DOHH2 (cell line): ENCODE measurements around the gene ESYT1.
A peak's percentile ranks its signal among the peaks of the same experiment; 100 is the strongest.

ENCODE experiments used
- H3F3A ChIP-seq: fragments of 200-600 bp; sonication (generic), shearing (Covaris generic); 2 replicates; pipeline ENCODE4 v1.6.0; 2016; ENCODE audit warnings: antibody characterized with exemption, mild to moderate bottlenecking; ENCODE audit not compliant: control insufficient read depth, insufficient read depth
- H3K27ac ChIP-seq: fragments of 200-600 bp; sonication (generic); 2 replicates; pipeline ENCODE4 v1.5.1; 2014; ENCODE audit warnings: low read depth, mild to moderate bottlenecking, low read length, moderate library complexity
- H3K27me3 ChIP-seq: fragments of 200-600 bp; sonication (generic); 2 replicates; pipeline ENCODE4 v1.6.1; 2014; ENCODE audit warnings: mild to moderate bottlenecking, low read length, mixed read lengths; ENCODE audit not compliant: control insufficient read depth
- H3K36me3 ChIP-seq: fragments of 200-600 bp; sonication (generic); 2 replicates; pipeline ENCODE4 v1.6.1; 2014; ENCODE audit warnings: mild to moderate bottlenecking, low read length, moderate library complexity, mixed read lengths; ENCODE audit not compliant: control insufficient read depth
- H3K4me1 ChIP-seq: fragments of 200-600 bp; sonication (generic); 2 replicates; pipeline ENCODE4 v1.6.1; 2014; ENCODE audit warnings: mild to moderate bottlenecking, low read length, mixed read lengths; ENCODE audit not compliant: control insufficient read depth
- H3K4me2 ChIP-seq: fragments of 200-600 bp; sonication (generic); 2 replicates; pipeline ENCODE4 v1.6.0; 2014; ENCODE audit warnings: mild to moderate bottlenecking, low read length, moderate library complexity
- H3K4me3 ChIP-seq: fragments of 200-600 bp; sonication (generic); 2 replicates; pipeline ENCODE4 v1.5.1; 2014; ENCODE audit warnings: mild to moderate bottlenecking, low read length, mixed read lengths
- H3K79me2 ChIP-seq: fragments of 200-600 bp; sonication (generic); 2 replicates; pipeline ENCODE4 v1.6.1; 2014; ENCODE audit warnings: mild to moderate bottlenecking, low read length, mixed read lengths; ENCODE audit not compliant: control insufficient read depth
- H3K9me2 ChIP-seq: fragments of 200-600 bp; sonication (generic); replicated peaks from 2 replicates; pipeline ENCODE4 v1.6.1; 2014; ENCODE audit warnings: mild to moderate bottlenecking, low read length, mixed read lengths; ENCODE audit not compliant: control insufficient read depth
- H3K9me3 ChIP-seq: fragments of 200-600 bp; sonication (generic); 2 replicates; pipeline ENCODE4 v1.6.1; 2014; ENCODE audit warnings: antibody characterized with exemption, low read length, mixed read lengths; ENCODE audit not compliant: control insufficient read depth, insufficient read depth
- H4K20me1 ChIP-seq: fragments of 200-600 bp; sonication (generic); 2 replicates; pipeline ENCODE4 v1.6.0; 2014; ENCODE audit warnings: low read depth, mild to moderate bottlenecking, antibody characterized with exemption, low read length, moderate library complexity; ENCODE audit not compliant: control insufficient read depth, insufficient read depth
- EZH2phosphoT487 ChIP-seq: fragments of 200-600 bp; sonication (generic); IDR thresholded peaks from 2 replicates; pipeline ENCODE4 v1.6.1; 2017; ENCODE audit warnings: borderline replicate concordance, mild to moderate bottlenecking, antibody characterized with exemption, low read length, moderate library complexity, mixed read lengths
- TF ChIP-seq, protein P1 (sequence below): fragments of 200-600 bp; sonication (generic); IDR thresholded peaks from one replicate; pipeline ENCODE4 v1.5.1; 2014; ENCODE audit warnings: antibody characterized with exemption, mild to moderate bottlenecking, low read depth, low read length; ENCODE audit not compliant: poor library complexity, severe bottlenecking

The ESYT1 gene

DNA sequence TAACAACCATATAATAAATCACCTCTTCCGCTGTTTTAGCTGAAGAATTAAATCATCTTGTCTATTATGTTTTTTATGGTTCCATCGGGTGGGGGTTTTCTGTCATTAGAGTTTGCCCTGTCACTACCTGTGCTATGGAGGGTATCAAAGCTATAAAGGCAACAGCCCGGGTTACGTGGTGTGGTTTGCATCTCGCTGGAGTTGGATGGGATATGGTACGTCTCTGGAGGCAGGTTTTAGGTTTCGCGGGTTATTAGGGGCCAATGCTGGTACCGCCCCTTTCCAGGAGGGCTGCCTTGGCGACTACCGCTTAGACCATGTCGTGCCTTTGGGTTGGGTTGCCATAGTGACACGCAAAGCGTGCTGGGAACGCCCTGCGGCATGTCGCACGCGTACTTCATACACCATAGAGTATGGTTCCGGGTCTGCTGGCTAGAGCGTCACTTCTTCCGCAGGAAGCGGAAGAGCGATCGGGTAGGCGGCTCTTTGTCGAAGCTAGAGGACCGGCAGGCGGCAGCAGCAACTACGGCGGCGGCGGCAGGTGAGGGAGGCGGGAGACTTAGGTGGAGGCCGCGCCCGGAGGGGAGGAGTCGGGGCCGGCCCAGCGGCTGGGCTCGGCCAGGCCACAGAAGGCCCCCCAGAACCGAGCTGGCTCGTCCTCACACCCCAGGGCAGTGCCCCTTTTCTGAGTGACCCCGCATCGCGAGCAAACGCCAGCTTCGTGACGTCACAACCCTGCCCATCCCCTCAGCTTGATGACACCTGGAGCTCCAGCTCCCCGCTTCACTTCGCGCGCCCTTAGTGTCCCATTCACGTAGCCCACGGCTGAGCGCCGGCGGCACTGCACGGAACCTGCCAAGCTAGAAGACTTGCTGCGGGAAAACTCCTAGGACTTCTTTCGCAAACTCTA lies 10.0 kb upstream of the ESYT1 start, which contains the start of gene ZC3H10:
Gene ZC3H10 (plus strand): TSS at position 489 of the 910 bp plus-strand sequence. CDS start 2,297 bp downstream, outside the sequence.
- H3K27ac ChIP-seq, result peak within 1 kb of the TSS; percentile 91
- no peaks in the 10 kb centered on the region for H3K27me3 ChIP-seq
- no peaks in the 10 kb centered on the region for H4K20me1 ChIP-seq
- peaks cover 25% of the 10 kb centered on the region for H3K4me1 ChIP-seq
- H3K4me2 ChIP-seq, result peak within 1 kb of the TSS; percentile 99
- no peaks in the 10 kb centered on the region for H3K9me3 ChIP-seq
- TF ChIP-seq, protein P1, sequence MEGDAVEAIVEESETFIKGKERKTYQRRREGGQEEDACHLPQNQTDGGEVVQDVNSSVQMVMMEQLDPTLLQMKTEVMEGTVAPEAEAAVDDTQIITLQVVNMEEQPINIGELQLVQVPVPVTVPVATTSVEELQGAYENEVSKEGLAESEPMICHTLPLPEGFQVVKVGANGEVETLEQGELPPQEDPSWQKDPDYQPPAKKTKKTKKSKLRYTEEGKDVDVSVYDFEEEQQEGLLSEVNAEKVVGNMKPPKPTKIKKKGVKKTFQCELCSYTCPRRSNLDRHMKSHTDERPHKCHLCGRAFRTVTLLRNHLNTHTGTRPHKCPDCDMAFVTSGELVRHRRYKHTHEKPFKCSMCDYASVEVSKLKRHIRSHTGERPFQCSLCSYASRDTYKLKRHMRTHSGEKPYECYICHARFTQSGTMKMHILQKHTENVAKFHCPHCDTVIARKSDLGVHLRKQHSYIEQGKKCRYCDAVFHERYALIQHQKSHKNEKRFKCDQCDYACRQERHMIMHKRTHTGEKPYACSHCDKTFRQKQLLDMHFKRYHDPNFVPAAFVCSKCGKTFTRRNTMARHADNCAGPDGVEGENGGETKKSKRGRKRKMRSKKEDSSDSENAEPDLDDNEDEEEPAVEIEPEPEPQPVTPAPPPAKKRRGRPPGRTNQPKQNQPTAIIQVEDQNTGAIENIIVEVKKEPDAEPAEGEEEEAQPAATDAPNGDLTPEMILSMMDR, result peak; percentile 44
- no peak for TF ChIP-seq EZH2phosphoT487
- peaks cover 49% of the 10 kb centered on the region for H3F3A ChIP-seq
- peaks cover 36% of the 10 kb centered on the region for H3K79me2 ChIP-seq
- peak within 1 kb of the TSS; percentile 82 for H3K4me3 ChIP-seq
- H3K36me3 ChIP-seq, result peaks cover 56% of the 10 kb centered on the region
- no peaks in the 10 kb centered on the region for H3K9me2 ChIP-seq

DNA sequence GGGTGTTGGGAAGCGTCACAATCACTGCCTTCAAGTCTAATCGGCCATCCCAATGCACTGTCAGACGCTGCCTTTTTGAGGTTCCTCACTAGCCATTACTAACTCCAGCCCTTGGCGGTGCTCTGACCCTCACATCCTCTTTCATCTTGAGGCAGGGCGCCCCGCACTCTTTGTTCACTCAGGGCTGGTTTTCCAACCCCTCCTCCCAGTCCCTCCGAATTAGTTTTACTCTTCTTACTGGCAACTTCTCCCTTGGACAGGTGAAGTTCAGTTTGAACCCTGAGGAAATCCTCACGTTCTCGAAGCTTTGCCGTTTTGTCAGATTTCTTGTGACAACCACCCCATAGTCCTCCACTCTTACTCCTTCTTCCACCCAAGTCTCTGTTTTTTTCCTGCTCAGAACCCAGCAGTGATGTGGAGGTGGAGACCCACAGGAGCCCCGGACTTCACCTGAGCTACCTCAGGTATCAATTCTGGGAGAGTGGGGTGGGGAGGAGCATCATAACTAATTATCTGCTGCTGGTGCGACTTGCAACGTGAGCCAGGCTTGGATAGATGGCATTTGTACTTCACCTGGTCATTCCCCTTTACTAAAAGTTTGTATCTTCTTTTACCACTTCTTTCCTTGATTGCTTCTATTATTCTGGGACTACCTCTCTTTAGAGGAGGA lies 9.2 kb upstream of the ESYT1 start:
- Histone ChIP-seq H3K4me2 (peak overlapping the region; percentile 99), H3K27ac (peak overlapping the region; percentile 80)

DNA sequence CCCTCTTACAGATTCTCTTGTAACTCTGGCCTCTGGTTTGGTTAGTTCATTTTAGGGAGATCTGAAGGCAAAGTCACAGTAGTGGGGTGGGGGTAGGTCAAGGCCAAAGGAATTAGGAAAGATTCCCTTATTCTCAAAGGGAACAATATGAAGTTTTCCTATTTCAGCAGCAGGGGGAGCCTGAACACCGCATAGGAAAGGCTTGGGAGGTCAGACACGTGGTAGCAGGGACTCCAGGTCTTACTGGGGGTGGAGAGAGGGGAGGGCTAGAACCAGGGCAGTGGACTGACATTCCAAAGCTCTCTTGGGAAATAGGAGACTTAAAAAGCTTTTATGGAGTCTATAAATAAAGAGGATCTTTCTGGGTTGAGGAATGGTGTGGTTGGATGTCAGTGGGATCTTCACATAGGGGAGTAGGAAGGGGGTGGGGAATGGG lies 8.7 kb upstream of the ESYT1 start:
- Histone ChIP-seq H3K9me3 (no peaks in the 10 kb centered on the region), H3F3A (peaks cover 41% of the 10 kb centered on the region), H3K4me2 (peak overlapping the region; percentile 99), H3K79me2 (peaks cover 42% of the 10 kb centered on the region), H3K27ac (peak overlapping the region; percentile 80), H3K9me2 (no peaks in the 10 kb centered on the region), H3K27me3 (no peaks in the 10 kb centered on the region), H4K20me1 (no peaks in the 10 kb centered on the region), H3K4me3 (peak overlapping the region; percentile 82), H3K36me3 (peaks cover 42% of the 10 kb centered on the region), H3K4me1 (peaks cover 33% of the 10 kb centered on the region)
- TF ChIP-seq, protein P1, result peak; percentile 81
- no peak for TF ChIP-seq EZH2phosphoT487

More for the DNA sequence above, 9.2 kb upstream of the ESYT1 start:
- Histone ChIP-seq H3K9me3 (no peaks in the 10 kb centered on the region), H3K36me3 (peaks cover 48% of the 10 kb centered on the region), H3K9me2 (no peaks in the 10 kb centered on the region), H3K79me2 (peaks cover 36% of the 10 kb centered on the region), H3K4me3 (peak overlapping the region; percentile 82), H3F3A (peaks cover 41% of the 10 kb centered on the region), H3K4me1 (peaks cover 27% of the 10 kb centered on the region), H3K27me3 (no peaks in the 10 kb centered on the region), H4K20me1 (no peaks in the 10 kb centered on the region)
- TF ChIP-seq EZH2phosphoT487, result no peak
- TF ChIP-seq, protein P1, result no peak
